B cell (primary cell): ENCODE data around the gene HDAC11.

Source experiments
- CTCF ChIP-seq: fragments of 200-600 bp; IDR thresholded peaks from one replicate; pipeline ENCODE4 v1.8.0; 2022; ENCODE audit warnings: antibody characterized with exemption, mild to moderate bottlenecking
- EZH2 ChIP-seq: IDR thresholded peaks from 2 replicates; pipeline ENCODE4 v1.6.1; 2012; ENCODE audit warnings: borderline replicate concordance, low read depth, mild to moderate bottlenecking, moderate library complexity, low read length; ENCODE audit not compliant: insufficient read depth, poor library complexity, severe bottlenecking

- TF ChIP-seq CTCF (no peak), EZH2 (no peak)
Measured at GRCh38 chr3:13519006-13519791, 39.1 kb downstream of the HDAC11 start.
